Measurements from ENCODE around the gene XPO6.

The XPO6 gene

GRCh38 chr16:28061352-28062101 lies 150.2 kb downstream of the XPO6 start:
- no peak for DNase-seq

GRCh38 chr16:28059841-28060575 lies 151.8 kb downstream of the XPO6 start:
- DNase-seq: no peak

- no peak for DNase-seq
Observed at GRCh38 chr16:28058839-28059589, 152.8 kb downstream of the XPO6 start.

GRCh38 chr16:28057949-28058348 lies 153.8 kb downstream of the XPO6 start:
- no peak for DNase-seq

- DNase-seq: no peak
Observed at GRCh38 chr16:28053461-28053860, 158.3 kb downstream of the XPO6 start.

GRCh38 chr16:28052274-28053128 lies 159.3 kb downstream of the XPO6 start:
- DNase-seq: no peak

- DNase-seq: no peak
Observed at GRCh38 chr16:28051486-28051885, 160.3 kb downstream of the XPO6 start.
